DMS53 treated with DMSO at 0.1 percent for 48 hours (cell line): Measurements from ENCODE around the gene BMP2K.

Experiments
- DNase-seq: peaks from one replicate; lab custom pipeline; 2025; ENCODE audit not compliant: unreplicated experiment; lab: John Stamatoyannopoulos, UW

The BMP2K gene

GRCh38 chr4:78776079-78776728, at the start of gene BMP2K:
Gene BMP2K (plus strand): TSS chr4:78776350. CDS start chr4:78776544, 194 bp downstream.
- DNase-seq, result peak; percentile 20

- no peak for DNase-seq
These were observed 49.6 kb upstream of the BMP2K start for GRCh38 chr4:78726546-78726945.

GRCh38 chr4:78732332-78733104, 43.6 kb upstream of the BMP2K start:
- DNase-seq, result no peak

GRCh38 chr4:78734441-78735162, 41.5 kb upstream of the BMP2K start:
- no peak for DNase-seq

- no peak for DNase-seq
These were observed 40.5 kb upstream of the BMP2K start for GRCh38 chr4:78735697-78736096.

GRCh38 chr4:78737035-78737434, 39.1 kb upstream of the BMP2K start:
- DNase-seq, result no peak

GRCh38 chr4:78737973-78738372, 38.2 kb upstream of the BMP2K start:
- DNase-seq, result no peak

- DNase-seq, result no peak
These were observed 33.9 kb upstream of the BMP2K start for GRCh38 chr4:78742300-78742699.

GRCh38 chr4:78747475-78747922, 28.7 kb upstream of the BMP2K start:
- no peak for DNase-seq

GRCh38 chr4:78748381-78748780, 27.8 kb upstream of the BMP2K start:
- no peak for DNase-seq

GRCh38 chr4:78749258-78749971, 26.7 kb upstream of the BMP2K start:
- no peak for DNase-seq

- no peak for DNase-seq
These were observed 26.0 kb upstream of the BMP2K start for GRCh38 chr4:78749972-78750727.

GRCh38 chr4:78753091-78753490, 23.1 kb upstream of the BMP2K start:
- no peak for DNase-seq

- DNase-seq, result no peak
These were observed 21.3 kb upstream of the BMP2K start for GRCh38 chr4:78754872-78755271.

GRCh38 chr4:78756137-78756536, 20.0 kb upstream of the BMP2K start:
- DNase-seq, result no peak

- DNase-seq, result no peak
These were observed 19.4 kb upstream of the BMP2K start for GRCh38 chr4:78756776-78757175.

- no peak for DNase-seq
These were observed 18.6 kb upstream of the BMP2K start for GRCh38 chr4:78757574-78757973.

GRCh38 chr4:78758085-78758484, 18.1 kb upstream of the BMP2K start:
- no peak for DNase-seq

GRCh38 chr4:78762529-78762928, 13.6 kb upstream of the BMP2K start:
- DNase-seq, result no peak

- DNase-seq, result no peak
These were observed 12.9 kb upstream of the BMP2K start for GRCh38 chr4:78763251-78763650.
